Upper lobe of left lung (tissue), 4 donors: Measurements from ENCODE around the gene TMEM51.

ENCODE experiments used
- CTCF ChIP-seq, 6 experiments: fragments of 450-650 bp in 4 of 6; fragments of 200-600 bp in 2 of 6; sonication (generic) in 2 of 6; IDR thresholded peaks; one replicate each; pipeline ENCODE4 v1.5.1; 2016 to 2019; ENCODE audit warnings: antibody characterized with exemption in 6 of 6
- POLR2A ChIP-seq, 4 donors: fragments of 450-650 bp; IDR thresholded peaks; one replicate each; pipeline ENCODE4 v1.5.1; 2016 to 2017; ENCODE audit warnings: antibody characterized with exemption in 4 of 4, mild to moderate bottlenecking in 2 of 4
- POLR2AphosphoS5 ChIP-seq, 2 donors: sonication (generic); formaldehyde crosslinking; IDR thresholded peaks; one replicate each; pipeline ENCODE4 v1.5.1; 2017; ENCODE audit warnings: antibody characterized with exemption in 2 of 2

GRCh38 chr1:15156807-15157380 lies 3.3 kb downstream of the TMEM51 start:
- no peak for TF ChIP-seq CTCF (IDR thresholded peaks at IDR 0.05)
- TF ChIP-seq POLR2A (IDR thresholded peaks at IDR 0.05): no peak
- no peak for TF ChIP-seq POLR2AphosphoS5 (IDR thresholded peaks at IDR 0.05)
